T47D (cell line): ENCODE measurements around the gene TSTD1.
"Not testable (repeated sequence)": the region's sequence is repeated elsewhere in the genome, so short reads cannot be mapped to it uniquely, and the experiment has no call there.

Source experiments
- DNase-seq, 2 experiments: peaks; one replicate each; pipeline versions ENCODE4 v3.0.0 to v3.0.0-alpha.2; 2011 to 2012; ENCODE audit warnings: low read depth in 1 of 2, low spot score in 1 of 2
- JUND ChIP-seq: IDR thresholded peaks from 2 replicates; pipeline ENCODE4 v1.6.1; 2012; ENCODE audit warnings: low read depth
- in situ Hi-C: cut with HindIII; loops from 2 replicates; pipeline ENCODE4 v1.10.0; 2016; ENCODE audit warnings: low sequenced_read_pairs, low pct_unique_long_range_greater_than_20kb

Gene TSTD1

DNA sequence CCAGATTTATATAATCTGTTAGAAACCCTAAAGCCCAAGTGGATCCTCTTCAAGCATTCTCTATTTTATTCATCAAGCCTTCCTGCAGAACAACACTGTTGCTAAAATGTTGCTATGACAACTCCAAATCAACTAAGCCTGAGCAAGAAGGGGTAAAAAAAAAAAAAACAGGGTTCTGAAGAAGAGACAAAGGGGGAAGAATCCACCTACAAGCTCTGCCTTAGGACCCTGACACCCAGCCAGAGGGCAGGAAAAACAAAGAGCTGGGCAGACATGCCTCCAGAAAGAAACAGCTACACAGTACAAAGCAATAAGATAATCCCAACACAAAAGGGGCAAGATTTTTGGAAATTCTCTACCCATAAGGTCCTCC, 5.8 kb upstream of the TSTD1 start:
- no peak for TF ChIP-seq JUND
- in situ Hi-C loops, result no loop called here
- DNase-seq, result no peak

DNA sequence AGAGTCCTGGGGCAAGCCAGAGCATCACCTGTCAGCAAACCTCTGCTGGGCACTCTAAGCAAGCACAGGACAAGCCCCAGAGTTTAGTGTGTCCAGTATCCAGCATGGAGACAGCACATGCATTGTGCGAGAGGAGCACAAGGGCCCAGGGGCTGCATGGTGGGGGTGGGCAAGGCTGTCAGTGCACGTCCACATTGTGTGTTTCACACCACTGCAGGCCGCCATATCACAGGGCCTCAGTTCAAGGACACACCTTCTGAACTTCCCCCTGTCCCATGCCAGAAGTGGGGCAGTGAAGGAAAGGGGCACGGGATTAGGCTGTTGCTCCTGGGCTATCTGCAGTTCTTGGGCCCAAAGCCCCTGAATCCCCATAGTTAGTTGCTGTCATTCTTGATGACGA, 782 bp upstream of the TSTD1 start:
- TF ChIP-seq JUND, result no peak
- no peak for DNase-seq
- in situ Hi-C loops, result no loop called here

DNA sequence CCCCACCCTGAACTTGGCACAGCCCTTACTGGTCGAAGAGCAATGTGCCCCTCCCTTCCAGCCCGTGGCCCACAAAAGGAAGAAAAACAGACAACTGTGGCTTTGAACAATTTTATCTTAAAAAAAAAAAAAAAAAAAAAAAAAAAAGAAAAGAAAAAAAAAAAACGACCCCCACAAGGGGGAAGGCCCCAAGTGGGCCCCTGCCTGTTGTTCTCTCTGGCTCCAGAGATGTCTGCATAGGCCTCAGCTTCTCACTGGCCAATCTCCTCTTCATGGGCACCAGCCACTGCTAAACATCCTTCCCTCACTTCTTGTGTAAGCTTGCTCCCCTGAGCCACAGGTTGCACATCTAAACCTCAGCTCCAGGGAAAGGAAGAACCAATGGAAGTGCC, 386 bp upstream of the TSTD1 start:
- peak in 1 of 2 experiments; percentile 39 for DNase-seq
- in situ Hi-C loops, result no loop called here
- no peak for TF ChIP-seq JUND

DNA sequence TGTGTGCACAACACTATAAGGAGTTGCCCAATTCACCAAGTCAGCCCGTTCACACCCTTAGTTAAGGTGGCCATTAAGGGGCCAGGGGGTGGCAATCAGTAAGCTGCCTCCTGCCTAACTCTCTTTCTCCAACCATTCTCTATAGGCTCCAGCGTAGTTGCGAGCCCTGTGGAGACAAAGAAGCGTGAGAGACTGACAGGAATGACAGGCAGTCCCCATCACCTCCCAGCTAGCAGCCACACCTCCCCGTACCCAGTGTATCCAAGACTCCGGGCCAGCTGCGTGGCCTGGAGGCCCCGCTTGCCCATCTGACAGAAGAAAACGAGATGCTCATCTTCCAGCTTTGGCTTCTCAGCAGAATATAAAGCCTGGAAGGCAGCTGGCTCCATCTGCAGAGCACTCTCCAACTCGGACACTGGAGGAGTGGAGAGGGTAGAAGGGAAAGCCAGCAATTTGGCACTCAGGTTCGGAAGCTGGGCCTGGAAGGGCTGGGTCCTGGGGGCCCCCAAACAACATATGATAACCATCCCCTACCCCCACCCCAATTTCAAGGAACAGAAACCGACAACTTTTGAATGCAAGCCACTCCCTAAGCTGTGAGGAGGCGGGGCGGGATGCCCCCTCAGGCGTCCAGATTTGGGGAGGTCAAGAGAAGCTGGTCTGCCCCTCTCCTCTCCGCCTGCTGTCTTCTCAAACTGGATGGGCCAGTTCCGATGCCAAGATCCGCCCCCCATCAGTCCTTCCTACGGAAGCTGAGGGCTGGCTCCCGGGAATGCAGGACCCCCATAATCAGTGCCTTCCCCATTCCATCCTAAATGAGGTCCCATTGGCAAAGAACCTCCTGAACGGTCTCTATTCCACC, 872 bp downstream of the TSTD1 start:
- peak in 1 of 2 experiments; percentile 84 for DNase-seq
- TF ChIP-seq JUND, result no peak
- in situ Hi-C loops, result no loop called here

DNA sequence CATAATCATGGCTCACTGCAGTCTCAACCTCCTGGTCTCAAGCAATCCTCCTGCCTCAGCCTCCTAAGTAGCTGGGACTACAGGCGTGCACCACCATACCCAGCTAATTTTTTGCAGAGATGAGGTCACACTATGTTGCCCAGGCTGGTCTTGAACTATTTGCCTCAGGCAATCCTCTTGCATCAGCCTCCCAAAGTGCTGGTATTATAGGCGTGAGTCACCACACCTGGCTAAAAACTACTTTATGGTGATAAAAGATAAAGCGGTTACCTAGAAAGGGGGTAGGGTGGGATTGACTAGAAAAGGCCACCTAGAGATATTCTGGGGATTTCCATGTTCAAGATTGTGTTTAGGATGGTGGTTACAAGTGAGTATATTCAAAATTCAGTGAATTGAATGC, 5.0 kb downstream of the TSTD1 start:
- peak in 1 of 2 experiments; percentile 78 for DNase-seq
- in situ Hi-C loops, result no loop called here
- peak; percentile 32; the same call in 1 of the 2 replicates for TF ChIP-seq JUND

DNA sequence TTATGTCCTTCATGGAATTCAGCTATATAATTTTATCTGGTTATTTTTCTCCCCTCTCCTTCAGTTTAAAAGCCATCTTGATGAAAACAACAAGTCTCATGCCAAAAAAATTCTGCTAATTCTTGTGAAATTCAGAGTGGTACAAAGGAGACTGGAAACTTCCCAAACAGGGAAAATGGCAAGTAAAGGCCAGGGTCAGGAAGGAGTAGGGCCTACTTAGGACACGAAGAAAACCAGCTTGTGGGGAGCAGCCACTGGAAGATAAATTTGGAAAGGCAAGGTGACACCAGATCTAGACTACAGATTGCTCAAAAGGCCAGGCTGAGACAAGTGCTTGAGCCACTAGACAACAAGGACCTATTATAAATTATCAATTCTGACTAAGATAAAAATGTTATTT, 6.4 kb downstream of the TSTD1 start:
- in situ Hi-C loops, result no loop called here
- DNase-seq, result peak in 1 of 2 experiments; percentile 43
- no peak for TF ChIP-seq JUND

DNA sequence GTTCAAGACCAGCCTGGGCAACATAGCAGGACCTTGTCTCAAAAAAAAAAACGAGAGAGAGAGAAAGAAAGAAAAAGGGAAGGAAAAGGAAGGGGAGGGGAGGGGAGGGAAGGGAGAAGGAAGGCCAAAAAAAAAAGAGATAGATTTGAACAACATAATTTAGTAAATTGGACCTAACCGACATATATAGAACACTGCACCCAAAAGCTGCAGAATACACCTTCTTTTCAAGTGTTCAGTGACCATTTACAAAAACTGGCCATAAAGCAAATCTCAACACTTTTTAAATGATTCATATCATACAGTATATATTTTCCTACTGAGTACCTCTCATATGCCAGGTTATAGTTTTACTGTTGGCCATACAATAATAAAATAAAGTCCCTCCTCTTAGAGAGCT, 6.9 kb downstream of the TSTD1 start:
- no peak for DNase-seq
- TF ChIP-seq JUND, result no peak
- in situ Hi-C loops, result no loop called here

DNA sequence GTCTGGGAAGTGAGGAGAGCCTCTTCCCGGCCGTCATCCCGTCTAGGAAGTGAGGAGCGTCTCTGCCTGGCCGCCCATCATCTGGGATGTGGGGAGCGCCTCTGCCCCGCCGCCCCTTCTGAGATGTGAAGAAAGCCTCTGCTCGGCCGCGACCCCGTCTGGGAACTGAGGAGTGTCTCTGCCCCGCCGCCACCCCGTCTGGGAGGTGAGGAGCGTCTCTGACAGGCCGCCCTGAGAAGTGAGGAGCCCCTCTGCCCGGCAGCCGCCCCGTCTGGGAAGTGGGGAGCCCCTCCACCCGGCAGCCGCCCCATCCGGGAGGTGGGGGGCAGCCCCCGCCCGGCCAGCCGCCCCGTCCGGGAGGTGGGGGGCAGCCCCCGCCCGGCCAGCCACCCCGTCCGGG, 9.3 kb downstream of the TSTD1 start:
- in situ Hi-C loops, DNase-seq: not testable (repeated sequence)

DNA sequence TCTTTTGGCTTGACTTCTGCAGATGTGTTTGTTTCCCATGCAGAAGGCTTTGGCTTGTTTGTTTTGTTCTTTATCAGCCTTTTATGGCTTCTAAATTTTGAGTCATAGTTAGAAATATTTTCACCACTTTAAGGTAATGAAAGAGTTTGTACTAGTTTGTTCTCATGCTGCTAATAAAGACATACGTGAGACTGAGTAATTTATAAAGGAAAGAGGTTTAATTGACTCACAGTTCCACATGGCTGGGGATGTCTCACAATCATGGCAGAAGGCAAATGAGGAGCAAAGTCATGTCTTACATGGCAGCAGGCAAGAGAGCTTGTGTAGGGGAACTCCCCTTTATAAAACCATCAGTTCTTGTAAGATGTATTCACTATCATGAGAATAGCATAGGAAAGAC, 11.8 kb downstream of the TSTD1 start:
- 0 out of 2 replicates have a peak, but pooled peaks have one; percentile 5 for TF ChIP-seq JUND
- in situ Hi-C loops, DNase-seq: not testable (repeated sequence)

DNA sequence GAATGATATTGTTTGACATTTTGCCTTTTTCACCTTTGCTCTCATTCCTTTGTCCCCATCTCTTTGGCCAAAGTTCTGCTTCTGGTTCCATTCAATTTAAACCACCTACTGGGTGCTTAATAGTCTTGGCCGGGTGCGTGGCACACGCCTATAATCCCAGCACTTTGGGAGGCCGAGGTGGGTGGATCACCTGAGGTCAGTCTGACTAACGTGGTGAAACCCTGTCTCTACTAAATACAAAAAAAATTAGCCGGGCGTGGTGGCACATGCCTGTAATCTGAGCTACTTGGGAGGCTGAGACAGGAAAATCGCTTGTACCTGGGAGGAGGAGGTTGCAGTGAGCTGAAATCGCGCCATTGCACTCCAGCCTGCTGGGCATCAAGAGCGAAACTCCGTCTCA, 16.3 kb downstream of the TSTD1 start:
- DNase-seq, in situ Hi-C loops: not testable (repeated sequence)

DNA sequence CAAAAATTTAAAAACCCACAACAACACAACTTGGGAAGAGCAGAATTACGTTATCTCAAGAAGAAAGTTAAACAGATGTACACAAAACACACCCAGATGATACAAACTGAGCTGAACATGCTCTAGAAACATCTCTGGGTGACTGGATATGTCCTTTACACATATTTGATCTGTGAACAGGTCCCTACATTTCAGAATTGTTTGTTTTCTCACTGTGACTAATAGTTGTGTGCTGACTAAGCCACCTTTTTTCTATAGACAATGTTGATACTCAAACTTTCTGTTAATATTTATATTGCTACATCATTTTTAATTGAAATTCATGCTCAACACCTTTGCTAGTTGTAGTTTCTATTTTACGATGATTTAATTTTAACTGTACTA, 16.8 kb downstream of the TSTD1 start:
- peak in 1 of 2 experiments; percentile 25 for DNase-seq
- in situ Hi-C loops, result no loop called here
- TF ChIP-seq JUND, result no peak

DNA sequence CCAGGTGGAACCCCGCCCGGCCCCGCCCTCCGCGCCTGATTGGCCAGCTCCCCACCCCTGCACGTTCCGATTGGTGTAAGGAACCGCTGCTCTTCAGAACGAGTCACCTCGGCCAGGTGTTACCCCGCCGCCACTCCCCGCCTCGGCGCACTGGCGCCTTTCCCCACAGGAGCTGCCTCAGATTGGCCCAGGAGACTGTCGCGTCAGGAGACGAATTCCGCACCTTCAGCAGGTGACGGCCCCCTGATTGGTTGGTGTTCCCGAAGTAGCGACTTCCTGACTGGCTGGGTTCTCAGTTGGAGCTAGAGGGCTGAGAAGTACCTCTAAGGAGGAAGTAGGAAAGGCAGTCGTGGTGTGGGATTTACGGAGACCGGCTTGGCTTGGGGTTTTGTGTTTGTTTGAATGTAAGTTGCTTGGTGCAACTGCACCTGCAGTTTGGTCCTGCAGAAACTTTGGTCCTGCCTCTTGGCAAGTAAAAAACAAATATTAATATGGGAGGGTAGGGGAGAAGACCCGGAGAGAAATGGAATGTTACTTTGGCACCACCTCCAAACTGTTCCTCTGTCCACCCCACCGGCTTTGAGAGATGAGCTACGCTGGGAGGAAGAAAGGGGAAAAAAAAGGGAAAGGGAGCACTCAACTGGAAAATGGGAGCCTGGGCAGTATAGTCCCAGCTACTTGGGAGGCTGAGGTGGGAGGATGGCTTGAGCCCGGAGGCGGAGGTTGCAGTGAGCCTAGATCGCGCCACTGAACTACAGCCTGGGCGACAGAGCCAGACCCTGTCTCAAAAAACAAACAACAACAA, 17.4 kb downstream of the TSTD1 start:
- peak; percentile 99 to 100 for DNase-seq
- in situ Hi-C loops, result no loop called here

DNA sequence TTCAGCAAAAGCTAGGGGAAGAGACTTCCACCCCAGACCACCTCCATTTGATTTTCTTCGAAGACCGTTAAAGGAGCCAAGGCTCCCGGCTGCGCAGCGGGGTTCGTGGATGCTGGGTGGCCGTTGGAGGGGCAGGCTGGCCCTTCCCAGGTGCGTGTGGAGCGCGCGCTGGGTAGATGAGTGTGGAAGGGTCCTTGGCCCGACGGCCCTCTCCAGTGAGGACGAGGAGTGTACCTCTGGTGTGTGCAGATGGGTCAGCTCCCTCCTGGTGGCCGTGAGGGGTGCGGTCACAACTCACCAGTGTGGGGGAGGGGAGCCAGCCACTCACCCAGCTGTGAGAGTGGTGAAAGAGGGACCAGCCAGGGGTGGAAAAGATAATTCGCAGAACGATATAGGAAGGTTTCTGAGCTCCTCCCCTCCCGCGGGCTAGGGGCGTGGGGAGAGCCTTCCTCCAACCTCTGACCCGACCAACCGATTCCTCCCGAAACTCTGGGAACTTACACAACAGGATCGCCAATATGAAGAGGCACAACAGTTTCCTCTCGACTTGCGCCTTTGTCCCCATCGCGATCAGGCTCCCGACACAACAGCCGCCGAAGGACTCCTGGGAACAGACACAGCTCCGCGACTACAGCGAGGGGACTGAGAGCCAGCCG, 18.1 kb downstream of the TSTD1 start, which contains the start of gene F11R:
TSS of gene F11R (minus strand) at position 644 of the 656 bp plus-strand sequence. CDS start at position 565, 79 bp downstream.
- TF ChIP-seq JUND, result 0 out of 2 replicates have a peak, but pooled peaks have one; percentile 12
- peak; percentile 53 to 70 for DNase-seq
- in situ Hi-C loops, result no loop called here

More for the DNA sequence above, 17.4 kb downstream of the TSTD1 start:
- no peak for TF ChIP-seq JUND
